Uterus (tissue), 4 donors: Measurements from ENCODE around the gene AOC3. TPM values are rescaled to one million over a fixed set of nuclear protein-coding genes. Genes with fewer than 3 reads are reported as not detected.
"Not testable (repeated sequence)": the region's sequence is repeated elsewhere in the genome, so short reads cannot be mapped to it uniquely, and the experiment has no call there.

ENCODE experiments used
- DNase-seq, 2 donors: peaks; one replicate each; pipeline ENCODE4 v3.0.0-alpha.2; 2019 to 2020
- H3K27ac ChIP-seq, 2 donors: fragments of 200-600 bp; sonication (generic); 1 replicate in 1 of 2; 2 replicates in 1 of 2; pipeline ENCODE4 v1.5.1; 2016 to 2018
- H3K27me3 ChIP-seq, 2 donors: fragments of 200-600 bp; sonication (generic); one replicate each; pipeline ENCODE4 v1.5.1; 2018 to 2019; ENCODE audit warnings: control low read depth in 1 of 2
- H3K36me3 ChIP-seq, 2 donors: fragments of 200-600 bp; sonication (generic); one replicate each; pipeline ENCODE4 v1.5.1; 2019; ENCODE audit warnings: control low read depth in 1 of 2
- H3K4me1 ChIP-seq, 2 donors: fragments of 200-600 bp; sonication (generic); one replicate each; pipeline ENCODE4 v1.5.1; 2018 to 2019; ENCODE audit warnings: control low read depth in 1 of 2
- H3K4me3 ChIP-seq, 2 donors: fragments of 200-600 bp; sonication (generic); 1 replicate in 1 of 2; 2 replicates in 1 of 2; pipeline ENCODE4 v1.5.1; 2018 to 2019; ENCODE audit warnings: mild to moderate bottlenecking in 1 of 2
- H3K9me3 ChIP-seq, 2 donors: fragments of 200-600 bp; sonication (generic); one replicate each; pipeline ENCODE4 v1.5.1; 2019; ENCODE audit warnings: control low read depth in 1 of 2
- POLR2A ChIP-seq, 2 donors: fragments of 450-650 bp; IDR thresholded peaks; one replicate each; pipeline ENCODE4 v1.6.1; 2016; ENCODE audit warnings: antibody characterized with exemption in 2 of 2, mild to moderate bottlenecking in 1 of 2, moderate library complexity in 1 of 2
- intact Hi-C: fragments of 100-400 bp; cut with DNase I; formaldehyde crosslinking; loops from one replicate; pipeline ENCODE4 v1.15.1; 2023; ENCODE audit warnings: low total_unique reads
- total RNA-seq, 4 donors: library from RNA; depleted of rRNA in 3 of 4; stranded (reverse); fragments of >200 nt in 3 of 4; gene quantifications; one replicate each; pipeline versions ENCODE4 v1.1.0 to v1.2.4, GENCODE V29; 2014 to 2023
- TF ChIP-seq, protein P1 (sequence below), 4 experiments: fragments of 200-600 bp in 2 of 4; fragments of 450-650 bp in 2 of 4; sonication (generic) in 2 of 4; IDR thresholded peaks; one replicate each; pipeline ENCODE4 v1.5.1; 2016 to 2019; ENCODE audit warnings: antibody characterized with exemption in 4 of 4, mild to moderate bottlenecking in 2 of 4, moderate library complexity in 1 of 4
- donor health status: DM: yes; HTN: yes; CAD: no.

Gene AOC3
- total RNA-seq, 4 donors from 2014 or later = 11.8 to 86.2 (median 15.5) TPM

DNA sequence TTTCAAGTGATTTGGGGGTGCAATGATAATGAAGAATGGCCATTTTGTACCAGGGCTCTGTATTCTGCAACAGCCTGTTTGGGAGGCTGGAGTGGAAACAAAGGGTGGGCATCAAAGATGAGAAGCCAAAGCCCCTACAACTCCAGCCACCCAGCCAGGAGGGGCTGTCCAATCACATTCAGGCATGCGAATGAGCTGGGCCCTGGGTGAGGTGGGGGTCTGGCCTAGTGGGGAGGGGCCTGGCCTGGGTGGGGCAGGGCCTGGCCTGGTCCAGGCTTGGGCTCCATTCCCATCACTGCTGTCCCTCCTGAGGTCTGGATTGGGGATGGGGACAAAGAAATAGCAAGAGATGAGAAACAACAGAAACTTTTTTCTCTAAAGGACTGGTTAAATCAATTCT, 6.4 kb downstream of the AOC3 start:
- H3K27ac ChIP-seq = no peak overlapping the region
- no peak overlapping the region for H3K4me3 ChIP-seq
- H3K4me1 ChIP-seq = no peaks in the 10 kb centered on the region
- H3K27me3 ChIP-seq = no peaks in the 10 kb centered on the region
- no peaks in the 10 kb centered on the region for H3K36me3 ChIP-seq
- no peaks in the 10 kb centered on the region for H3K9me3 ChIP-seq
- intact Hi-C loops = no loop called here
- no peak for TF ChIP-seq POLR2A (IDR thresholded peaks at IDR 0.05)
- TF ChIP-seq, protein P1, sequence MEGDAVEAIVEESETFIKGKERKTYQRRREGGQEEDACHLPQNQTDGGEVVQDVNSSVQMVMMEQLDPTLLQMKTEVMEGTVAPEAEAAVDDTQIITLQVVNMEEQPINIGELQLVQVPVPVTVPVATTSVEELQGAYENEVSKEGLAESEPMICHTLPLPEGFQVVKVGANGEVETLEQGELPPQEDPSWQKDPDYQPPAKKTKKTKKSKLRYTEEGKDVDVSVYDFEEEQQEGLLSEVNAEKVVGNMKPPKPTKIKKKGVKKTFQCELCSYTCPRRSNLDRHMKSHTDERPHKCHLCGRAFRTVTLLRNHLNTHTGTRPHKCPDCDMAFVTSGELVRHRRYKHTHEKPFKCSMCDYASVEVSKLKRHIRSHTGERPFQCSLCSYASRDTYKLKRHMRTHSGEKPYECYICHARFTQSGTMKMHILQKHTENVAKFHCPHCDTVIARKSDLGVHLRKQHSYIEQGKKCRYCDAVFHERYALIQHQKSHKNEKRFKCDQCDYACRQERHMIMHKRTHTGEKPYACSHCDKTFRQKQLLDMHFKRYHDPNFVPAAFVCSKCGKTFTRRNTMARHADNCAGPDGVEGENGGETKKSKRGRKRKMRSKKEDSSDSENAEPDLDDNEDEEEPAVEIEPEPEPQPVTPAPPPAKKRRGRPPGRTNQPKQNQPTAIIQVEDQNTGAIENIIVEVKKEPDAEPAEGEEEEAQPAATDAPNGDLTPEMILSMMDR (IDR thresholded peaks at IDR 0.05) = no peak
- no peak for DNase-seq

DNA sequence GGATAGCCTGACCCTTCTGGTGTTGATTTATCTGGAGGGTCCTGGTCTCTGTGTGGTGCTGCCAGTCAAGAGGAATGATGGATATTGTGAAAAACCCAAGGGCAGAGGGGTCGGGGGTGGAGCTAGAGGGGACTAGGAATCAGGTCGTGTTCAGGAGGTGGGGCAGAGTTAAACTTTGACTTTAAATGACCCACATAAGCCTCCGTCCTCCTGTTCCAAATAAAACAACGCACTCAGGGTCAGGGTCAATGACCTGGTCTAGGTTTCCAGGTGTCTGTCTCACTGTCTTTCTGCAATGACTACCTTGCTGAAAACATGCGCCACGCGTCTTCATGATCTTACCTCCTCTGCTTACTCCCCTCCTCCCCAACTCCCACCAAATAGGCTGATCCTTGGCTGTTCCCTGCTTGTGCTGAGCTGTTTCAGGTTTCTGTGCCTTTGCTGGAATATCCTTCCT, 14.7 kb downstream of the AOC3 start:
- intact Hi-C loops = no loop called here
- TF ChIP-seq, protein P1 (IDR thresholded peaks at IDR 0.05) = no peak
- TF ChIP-seq POLR2A (IDR thresholded peaks at IDR 0.05) = no peak
- no peak overlapping the region for H3K27ac ChIP-seq

DNA sequence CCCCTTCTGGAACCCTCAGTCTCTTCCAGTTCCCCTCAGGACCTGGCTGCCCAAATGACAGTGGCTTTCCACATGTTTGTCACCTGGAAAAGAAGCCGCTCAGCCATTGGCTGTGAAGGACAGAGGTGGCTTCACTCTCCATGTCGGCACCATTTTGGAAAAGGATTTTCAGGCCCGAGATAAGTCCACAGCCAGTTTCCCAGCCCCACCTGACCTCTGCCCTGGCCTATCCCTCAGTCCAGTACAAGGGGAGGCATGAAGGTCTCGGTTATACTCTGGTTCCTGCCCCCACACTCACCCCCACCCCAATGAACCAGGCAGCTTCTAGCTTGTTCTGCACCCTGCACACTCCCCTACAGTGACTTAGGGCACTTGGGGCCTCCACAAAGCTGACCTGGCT, 15.2 kb downstream of the AOC3 start:
- Histone ChIP-seq H3K27me3 (no peaks in the 10 kb centered on the region), H3K36me3 (no peaks in the 10 kb centered on the region), H3K4me3 (no peak overlapping the region), H3K4me1 (no peaks in the 10 kb centered on the region), H3K27ac (no peak overlapping the region), H3K9me3 (peaks cover 0 to 8% of the 10 kb centered on the region in 2 donors)
- DNase-seq = no peak
- intact Hi-C loops = no loop called here
- no peak for TF ChIP-seq POLR2A (IDR thresholded peaks at IDR 0.05)
- TF ChIP-seq, protein P1 (IDR thresholded peaks at IDR 0.05) = no peak

More for the DNA sequence above, 14.7 kb downstream of the AOC3 start:
- DNase-seq = no peak
- no peaks in the 10 kb centered on the region for H3K36me3 ChIP-seq
- H3K4me1 ChIP-seq = no peaks in the 10 kb centered on the region
- H3K4me3 ChIP-seq = no peak overlapping the region
- no peaks in the 10 kb centered on the region for H3K27me3 ChIP-seq
- peaks cover 0 to 6% of the 10 kb centered on the region in 2 donors for H3K9me3 ChIP-seq

DNA sequence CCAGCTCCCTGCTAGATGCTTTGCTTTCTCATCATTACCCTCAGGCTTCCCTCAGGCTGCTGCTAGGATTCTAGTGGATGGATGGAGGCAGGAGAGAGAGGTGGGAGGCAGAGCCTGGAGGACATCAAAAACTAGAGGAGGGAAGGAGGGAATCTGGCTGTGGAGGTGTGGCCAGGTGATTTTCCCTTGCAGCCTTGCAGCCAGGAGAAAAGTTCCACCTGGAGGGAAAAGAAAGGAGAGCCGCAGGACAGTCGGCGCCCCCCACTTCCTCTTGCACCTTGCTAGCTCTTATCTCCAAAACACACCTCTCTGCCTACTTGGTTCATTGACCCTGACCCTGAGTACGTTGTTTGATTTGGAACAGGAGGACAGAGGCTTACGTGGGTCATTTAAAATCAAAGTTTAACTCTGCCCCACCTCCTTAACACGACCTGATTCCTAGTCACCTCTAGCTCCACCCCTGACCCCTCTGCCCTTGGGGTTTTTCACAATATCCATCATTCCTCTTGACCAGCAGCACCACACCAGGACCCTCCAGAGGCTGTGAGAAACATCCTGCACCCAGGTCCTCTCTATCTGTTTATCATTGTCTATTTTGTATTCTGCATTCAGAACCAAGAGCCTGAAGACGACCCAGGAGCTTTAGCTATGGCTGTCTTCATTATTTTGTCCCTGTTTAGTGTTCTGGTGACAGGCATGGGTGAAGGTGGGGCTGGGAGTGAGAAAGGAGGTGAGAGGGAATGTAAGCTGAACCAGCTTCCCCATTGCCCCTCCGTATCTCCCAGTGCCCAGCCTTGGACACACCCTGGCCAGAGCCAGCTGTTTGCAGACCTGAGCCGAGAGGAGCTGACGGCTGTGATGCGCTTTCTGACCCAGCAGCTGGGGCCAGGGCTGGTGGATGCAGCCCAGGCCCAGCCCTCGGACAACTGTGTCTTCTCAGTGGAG, 15.9 kb downstream of the AOC3 start:
- H3K9me3 ChIP-seq = peaks cover 0 to 8% of the 10 kb centered on the region in 2 donors
- TF ChIP-seq, protein P1 (IDR thresholded peaks at IDR 0.05) = no peak
- TF ChIP-seq POLR2A (IDR thresholded peaks at IDR 0.05) = no peak
- no peaks in the 10 kb centered on the region for H3K36me3 ChIP-seq
- DNase-seq = no peak
- no peak overlapping the region for H3K27ac ChIP-seq
- intact Hi-C loops = no loop called here
- no peak overlapping the region for H3K4me3 ChIP-seq
- H3K4me1 ChIP-seq = no peaks in the 10 kb centered on the region
- H3K27me3 ChIP-seq = no peaks in the 10 kb centered on the region

DNA sequence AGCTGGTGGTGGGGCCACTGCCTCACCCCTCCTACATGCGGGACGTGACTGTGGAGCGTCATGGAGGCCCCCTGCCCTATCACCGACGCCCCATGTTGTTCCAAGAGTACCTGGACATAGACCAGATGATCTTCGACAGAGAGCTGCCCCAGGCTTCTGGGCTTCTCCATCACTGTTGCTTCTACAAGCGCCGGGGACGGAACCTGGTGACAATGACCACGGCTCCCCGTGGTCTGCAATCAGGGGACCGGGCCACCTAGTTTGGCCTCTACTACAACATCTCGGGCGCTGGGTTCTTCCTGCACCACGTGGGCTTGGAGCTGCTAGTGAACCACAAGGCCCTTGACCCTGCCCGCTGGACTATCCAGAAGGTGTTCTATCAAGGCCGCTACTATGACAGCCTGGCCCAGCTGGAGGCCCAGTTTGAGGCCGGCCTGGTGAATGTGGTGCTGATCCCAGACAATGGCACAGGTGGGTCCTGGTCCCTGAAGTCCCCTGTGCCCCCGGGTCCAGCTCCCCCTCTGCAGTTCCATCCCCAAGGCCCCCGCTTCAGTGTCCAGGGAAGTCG, 16.8 kb downstream of the AOC3 start:
- H3K4me3 ChIP-seq, H3K27ac ChIP-seq, DNase-seq, H3K36me3 ChIP-seq, intact Hi-C loops, H3K4me1 ChIP-seq, H3K9me3 ChIP-seq, H3K27me3 ChIP-seq: not testable (repeated sequence)
